ENCODE results near the gene FARP1.

- no peak for TF ChIP-seq CTCF (IDR thresholded peaks at IDR 0.05; ENCODE audit: control extremely low read depth in 1 of 3, insufficient read depth in 1 of 3, low read depth in 1 of 3, low read length in 3 of 3)
- no peak for TF ChIP-seq POLR2A (IDR thresholded peaks at IDR 0.05; ENCODE audit: control extremely low read depth in 1 of 2, low read depth in 2 of 2, low read length in 2 of 2)
- no peak for TF ChIP-seq NRF1 (IDR thresholded peaks at IDR 0.05; ENCODE audit: low read depth, low read length)
Observed at GRCh38 chr13:98432638-98433037, 289.7 kb downstream of the FARP1 start.

All from H1 (cell line).